D341Med (cell line): Measurements from ENCODE around the gene NTN1.
A peak's percentile ranks its signal among the peaks of the same experiment; 100 is the strongest.

Experiments used
- DNase-seq: peaks from one replicate; pipeline ENCODE4 v3.0.0; 2012; ENCODE audit warnings: low spot score

The NTN1 gene

GRCh38 chr17:9006175-9006767 lies 15.0 kb upstream of the NTN1 start:
- DNase-seq, result no peak

GRCh38 chr17:9007052-9007714 lies 14.1 kb upstream of the NTN1 start:
- no peak for DNase-seq

DNA sequence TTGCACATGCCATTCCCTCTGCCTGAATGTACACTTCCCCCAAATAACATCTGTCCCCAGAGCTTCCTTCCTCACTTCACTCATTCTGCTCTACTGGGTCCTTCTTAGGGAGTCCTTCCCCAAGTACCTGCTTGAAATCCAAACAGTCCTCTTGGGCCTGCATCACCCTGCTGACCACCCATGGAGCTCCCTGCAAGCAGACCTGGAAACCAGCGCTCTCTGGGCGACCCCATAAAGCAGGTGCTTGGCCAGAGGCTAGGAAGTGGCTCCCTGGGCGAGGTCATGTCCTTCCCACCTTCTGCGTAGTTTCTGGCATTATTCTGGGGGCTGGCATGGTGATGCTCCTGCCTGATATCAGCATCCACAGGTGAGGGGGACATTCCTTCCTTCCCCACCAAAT lies 12.2 kb upstream of the NTN1 start:
- no peak for DNase-seq

- DNase-seq, result no peak
Measured at GRCh38 chr17:9009737-9010136, 11.6 kb upstream of the NTN1 start.

DNA sequence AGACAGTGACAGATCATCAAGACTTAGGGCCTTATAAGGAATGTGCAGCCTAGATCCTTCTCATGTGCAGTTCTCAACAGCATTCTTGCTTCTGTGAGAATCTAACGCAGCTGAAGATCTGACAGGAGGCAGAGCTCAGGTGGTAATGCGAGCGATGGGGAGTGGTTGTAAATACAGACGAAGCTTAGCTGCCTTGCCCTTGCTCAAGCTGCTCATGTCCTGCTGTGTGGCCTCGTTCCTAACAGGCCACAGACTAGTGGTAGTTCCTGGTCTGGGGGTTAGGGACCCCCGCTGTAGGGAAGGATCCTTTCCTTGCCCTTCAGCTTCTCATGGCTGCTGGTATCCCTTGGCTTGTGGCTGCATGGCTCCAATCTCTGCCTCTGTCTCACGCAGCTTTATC lies 10.3 kb upstream of the NTN1 start:
- DNase-seq, result no peak

DNA sequence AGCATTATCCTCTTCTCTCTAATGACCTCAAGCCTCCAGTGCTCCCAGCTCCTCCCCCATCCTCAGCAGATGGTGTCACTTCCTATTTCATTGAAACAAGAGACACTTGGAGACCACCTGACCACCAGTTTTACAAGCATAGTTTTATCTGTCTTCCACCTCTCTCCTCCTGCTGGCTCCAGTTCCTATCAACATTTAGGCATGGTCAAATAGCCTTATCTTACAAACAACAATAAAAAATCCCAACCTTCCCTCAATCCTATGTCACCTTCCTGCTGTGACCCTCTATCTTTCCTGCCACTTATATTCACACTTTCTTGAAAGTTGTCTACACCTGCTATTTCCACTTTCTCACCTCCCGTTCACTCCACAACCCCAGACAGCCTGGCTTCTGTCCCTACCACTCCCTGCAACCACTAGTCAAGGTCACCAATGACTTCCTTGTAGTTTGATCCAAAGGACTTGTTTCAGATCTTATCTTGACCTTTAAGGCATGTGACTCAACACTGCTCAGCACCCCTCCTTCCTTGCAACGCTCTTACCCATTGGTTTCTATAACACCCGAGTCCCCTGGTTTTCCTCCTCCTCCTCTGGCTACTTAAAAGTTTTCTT lies 4.3 kb upstream of the NTN1 start:
- DNase-seq, result no peak

- no peak for DNase-seq
Measured at GRCh38 chr17:9018726-9019125, 2.6 kb upstream of the NTN1 start.

GRCh38 chr17:9020096-9020823 lies 1.1 kb upstream of the NTN1 start:
- DNase-seq, result no peak

DNA sequence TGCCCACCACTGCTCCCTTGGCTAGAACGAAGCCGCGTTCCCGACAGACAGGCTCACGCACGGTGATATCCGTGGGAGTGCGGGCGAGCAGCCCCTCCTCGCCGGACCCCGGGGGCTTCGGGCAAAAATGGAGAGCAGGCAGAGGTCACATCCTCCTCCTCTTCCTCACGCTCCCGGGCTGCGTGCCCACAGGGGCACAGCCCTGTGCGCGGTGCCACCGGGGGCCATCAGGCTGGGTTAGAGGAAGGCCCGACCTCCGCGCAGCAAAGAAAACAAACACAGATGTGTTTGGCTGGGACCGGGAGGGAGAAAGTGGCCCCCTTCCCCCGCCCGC lies 519 bp upstream of the NTN1 start:
- DNase-seq, result peak; percentile 40

GRCh38 chr17:9021992-9022572 lies 772 bp downstream of the NTN1 start:
- peak; percentile 46 for DNase-seq

DNA sequence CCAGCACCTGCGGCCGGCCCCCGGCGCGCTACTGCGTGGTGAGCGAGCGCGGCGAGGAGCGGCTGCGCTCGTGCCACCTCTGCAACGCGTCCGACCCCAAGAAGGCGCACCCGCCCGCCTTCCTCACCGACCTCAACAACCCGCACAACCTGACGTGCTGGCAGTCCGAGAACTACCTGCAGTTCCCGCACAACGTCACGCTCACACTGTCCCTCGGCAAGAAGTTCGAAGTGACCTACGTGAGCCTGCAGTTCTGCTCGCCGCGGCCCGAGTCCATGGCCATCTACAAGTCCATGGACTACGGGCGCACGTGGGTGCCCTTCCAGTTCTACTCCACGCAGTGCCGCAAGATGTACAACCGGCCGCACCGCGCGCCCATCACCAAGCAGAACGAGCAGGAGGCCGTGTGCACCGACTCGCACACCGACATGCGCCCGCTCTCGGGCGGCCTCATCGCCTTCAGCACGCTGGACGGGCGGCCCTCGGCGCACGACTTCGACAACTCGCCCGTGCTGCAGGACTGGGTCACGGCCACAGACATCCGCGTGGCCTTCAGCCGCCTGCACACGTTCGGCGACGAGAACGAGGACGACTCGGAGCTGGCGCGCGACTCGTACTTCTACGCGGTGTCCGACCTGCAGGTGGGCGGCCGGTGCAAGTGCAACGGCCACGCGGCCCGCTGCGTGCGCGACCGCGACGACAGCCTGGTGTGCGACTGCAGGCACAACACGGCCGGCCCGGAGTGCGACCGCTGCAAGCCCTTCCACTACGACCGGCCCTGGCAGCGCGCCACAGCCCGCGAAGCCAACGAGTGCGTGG lies 1.5 kb downstream of the NTN1 start:
- DNase-seq, result peak; percentile 36

DNA sequence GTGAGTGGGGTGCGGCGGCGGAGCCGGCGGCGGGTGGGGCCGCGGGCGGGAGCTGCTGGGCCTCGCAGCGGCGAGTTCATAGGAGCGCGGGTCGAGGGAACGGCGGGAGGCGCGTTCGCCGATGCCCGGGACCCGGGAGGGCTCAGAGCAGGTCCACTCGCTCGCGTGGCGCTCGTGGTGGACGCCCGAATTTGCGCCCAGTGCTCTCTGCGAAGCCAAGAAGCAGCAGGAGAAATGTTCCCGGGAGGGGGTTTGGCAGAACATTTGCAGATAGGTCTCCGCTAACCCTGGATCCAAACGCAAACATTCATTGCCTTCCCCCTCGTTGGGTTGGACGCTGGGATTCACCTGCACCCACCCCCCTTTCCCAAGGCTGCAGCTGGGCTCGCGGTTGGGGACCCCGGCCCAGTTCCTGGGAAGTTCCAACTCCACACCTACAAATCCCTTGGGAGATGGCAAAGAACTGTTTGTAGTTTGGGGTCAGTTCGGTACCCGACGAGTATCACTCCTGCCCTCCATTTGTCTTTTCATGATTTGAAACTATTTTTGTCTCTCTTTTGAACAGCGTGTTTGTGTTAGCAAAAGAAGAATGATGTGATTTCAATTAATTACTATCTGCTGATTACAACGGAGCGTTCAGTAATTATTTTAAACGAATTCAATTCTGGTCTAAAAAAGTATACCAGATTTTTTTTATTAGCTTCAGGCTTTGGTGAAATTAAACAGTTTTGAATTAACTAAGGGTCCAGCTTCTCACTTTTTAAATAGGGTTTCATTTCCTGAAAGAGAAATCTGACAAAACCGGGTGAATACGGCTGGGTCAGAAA lies 2.3 kb downstream of the NTN1 start:
- DNase-seq, result no peak

GRCh38 chr17:9024497-9024896 lies 3.2 kb downstream of the NTN1 start:
- no peak for DNase-seq

GRCh38 chr17:9026741-9027140 lies 5.4 kb downstream of the NTN1 start:
- DNase-seq, result no peak

GRCh38 chr17:9028202-9028987 lies 7.1 kb downstream of the NTN1 start:
- DNase-seq, result no peak

- DNase-seq, result no peak
Measured at GRCh38 chr17:9028988-9029570, 7.8 kb downstream of the NTN1 start.

DNA sequence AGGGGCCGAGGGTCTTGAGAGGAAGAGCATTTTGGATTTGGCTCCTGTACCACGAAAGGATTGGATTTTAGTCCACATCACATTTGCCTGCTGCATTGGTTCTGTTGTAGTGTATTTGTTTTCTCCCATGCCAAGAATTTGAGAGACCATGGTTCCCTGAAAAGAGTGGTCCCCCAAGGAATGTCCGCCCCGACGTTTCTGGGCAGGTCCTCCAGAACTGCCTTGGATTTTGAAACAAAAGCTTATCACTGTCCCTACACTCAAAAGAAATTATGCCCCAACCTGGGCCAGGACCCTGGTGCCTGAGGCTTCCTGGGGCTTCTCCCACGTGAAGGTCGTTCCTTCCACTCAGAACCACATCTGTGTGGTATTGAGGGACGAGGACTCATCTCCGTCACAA lies 10.8 kb downstream of the NTN1 start:
- DNase-seq, result no peak

- no peak for DNase-seq
Measured at GRCh38 chr17:9032583-9032982, 11.3 kb downstream of the NTN1 start.

GRCh38 chr17:9035249-9035648 lies 13.9 kb downstream of the NTN1 start:
- no peak for DNase-seq

GRCh38 chr17:9036336-9036735 lies 15.0 kb downstream of the NTN1 start:
- no peak for DNase-seq
